Parathyroid adenoma (tissue), 2 donors: ENCODE results near the gene KAT2B.

Experiments
- H2AFZ ChIP-seq: fragments of 300-600 bp; sonication (generic); one replicate; pipeline ENCODE4 v1.7.0; 2017; ENCODE audit warnings: antibody characterized with exemption, mild to moderate bottlenecking
- H3K27ac ChIP-seq: fragments of 300-600 bp; sonication (generic); one replicate; pipeline ENCODE4 v1.7.0; 2017
- H3K27me3 ChIP-seq: fragments of 300-600 bp; sonication (generic); one replicate; pipeline ENCODE4 v1.7.0; 2017; ENCODE audit warnings: low read length; ENCODE audit not compliant: control insufficient read depth, insufficient read depth
- H3K36me3 ChIP-seq: fragments of 300-600 bp; sonication (generic); one replicate; pipeline ENCODE4 v1.7.0; 2017; ENCODE audit warnings: low read length; ENCODE audit not compliant: control insufficient read depth, insufficient read depth
- H3K4me1 ChIP-seq: fragments of 300-600 bp; sonication (generic); one replicate; pipeline ENCODE4 v1.7.0; 2017; ENCODE audit warnings: control low read depth
- H3K4me2 ChIP-seq: fragments of 300-600 bp; sonication (generic); one replicate; pipeline ENCODE4 v1.7.0; 2017; ENCODE audit warnings: low read length
- H3K4me3 ChIP-seq: fragments of 300-600 bp; sonication (generic); one replicate; pipeline ENCODE4 v1.7.0; 2017; ENCODE audit warnings: low read depth, low read length
- H3K79me2 ChIP-seq: fragments of 300-600 bp; sonication (generic); one replicate; pipeline ENCODE4 v1.7.0; 2017; ENCODE audit warnings: control low read depth
- H3K9ac ChIP-seq: fragments of 300-600 bp; sonication (generic); one replicate; pipeline ENCODE4 v1.7.0; 2017; ENCODE audit warnings: mild to moderate bottlenecking
- H3K9me3 ChIP-seq: fragments of 300-600 bp; sonication (generic); one replicate; pipeline ENCODE4 v1.7.0; 2017; ENCODE audit warnings: low read length; ENCODE audit not compliant: control insufficient read depth
- TF ChIP-seq, protein P1 (sequence below): fragments of 300-600 bp; sonication (generic); IDR thresholded peaks from one replicate; pipeline ENCODE4 v1.7.0; 2017; ENCODE audit warnings: antibody characterized with exemption, mild to moderate bottlenecking
- donor health status: primary hyperparathyroidism.

Gene KAT2B

DNA sequence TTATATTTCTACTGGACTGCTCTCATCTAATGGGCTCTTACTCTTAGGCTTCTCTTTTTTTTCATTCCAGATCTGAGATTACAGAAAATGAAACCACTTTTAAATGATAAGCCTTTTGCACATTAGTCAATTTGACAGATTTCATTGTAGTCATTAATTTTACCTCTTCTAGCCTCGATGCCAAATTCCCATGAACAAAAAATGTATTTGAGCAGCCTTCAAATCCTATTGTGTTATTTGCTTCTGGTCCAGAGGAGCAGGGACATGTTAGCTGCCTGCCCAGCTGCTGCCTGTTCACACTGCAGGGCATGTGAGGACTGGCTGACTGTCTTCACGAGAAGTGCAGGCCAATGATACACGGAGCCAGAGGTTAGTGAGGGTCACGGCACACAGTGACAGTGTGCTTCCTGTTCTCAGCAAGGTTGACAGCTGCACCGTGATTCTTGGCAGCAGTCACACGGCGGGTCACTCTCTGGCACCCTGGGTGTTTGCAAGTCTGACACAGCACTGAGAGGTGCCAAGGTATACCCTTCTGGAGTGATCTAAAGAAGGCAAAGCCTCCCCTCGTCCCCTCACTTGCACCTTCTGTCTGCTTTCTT lies 40.8 kb downstream of the KAT2B start:
- H3K9me3 ChIP-seq, result no peaks in the 10 kb centered on the region
- H3K4me2 ChIP-seq, result peak overlapping the region; percentile 31
- peaks cover 13% of the 10 kb centered on the region for H3K4me1 ChIP-seq
- no peak overlapping the region for H3K9ac ChIP-seq
- H3K36me3 ChIP-seq, result no peaks in the 10 kb centered on the region
- no peak overlapping the region for H2AFZ ChIP-seq
- TF ChIP-seq, protein P1, sequence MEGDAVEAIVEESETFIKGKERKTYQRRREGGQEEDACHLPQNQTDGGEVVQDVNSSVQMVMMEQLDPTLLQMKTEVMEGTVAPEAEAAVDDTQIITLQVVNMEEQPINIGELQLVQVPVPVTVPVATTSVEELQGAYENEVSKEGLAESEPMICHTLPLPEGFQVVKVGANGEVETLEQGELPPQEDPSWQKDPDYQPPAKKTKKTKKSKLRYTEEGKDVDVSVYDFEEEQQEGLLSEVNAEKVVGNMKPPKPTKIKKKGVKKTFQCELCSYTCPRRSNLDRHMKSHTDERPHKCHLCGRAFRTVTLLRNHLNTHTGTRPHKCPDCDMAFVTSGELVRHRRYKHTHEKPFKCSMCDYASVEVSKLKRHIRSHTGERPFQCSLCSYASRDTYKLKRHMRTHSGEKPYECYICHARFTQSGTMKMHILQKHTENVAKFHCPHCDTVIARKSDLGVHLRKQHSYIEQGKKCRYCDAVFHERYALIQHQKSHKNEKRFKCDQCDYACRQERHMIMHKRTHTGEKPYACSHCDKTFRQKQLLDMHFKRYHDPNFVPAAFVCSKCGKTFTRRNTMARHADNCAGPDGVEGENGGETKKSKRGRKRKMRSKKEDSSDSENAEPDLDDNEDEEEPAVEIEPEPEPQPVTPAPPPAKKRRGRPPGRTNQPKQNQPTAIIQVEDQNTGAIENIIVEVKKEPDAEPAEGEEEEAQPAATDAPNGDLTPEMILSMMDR, result no peak
- no peaks in the 10 kb centered on the region for H3K27me3 ChIP-seq
- H3K79me2 ChIP-seq, result peaks cover 7% of the 10 kb centered on the region
- peak overlapping the region; percentile 71 for H3K27ac ChIP-seq
- no peak overlapping the region for H3K4me3 ChIP-seq

DNA sequence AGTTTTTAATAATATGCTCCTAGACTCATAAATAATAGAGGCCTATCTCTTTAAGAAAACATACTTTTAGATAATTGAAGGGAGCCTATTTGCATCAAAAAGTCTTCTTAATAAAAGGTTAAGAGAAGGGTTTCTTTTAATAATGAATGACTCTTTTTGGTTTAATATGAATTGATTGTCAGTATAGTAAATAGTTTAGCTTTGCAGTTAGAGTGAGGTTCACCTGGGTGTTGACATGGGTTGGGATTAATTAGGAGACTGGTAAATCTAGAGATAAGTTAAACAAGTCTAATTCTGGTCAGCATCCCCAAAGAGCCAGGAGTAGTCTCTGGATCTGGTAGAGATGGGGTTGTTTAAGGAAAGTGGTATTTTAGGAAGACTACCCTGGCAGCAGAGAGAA lies 43.0 kb downstream of the KAT2B start:
- Histone ChIP-seq H3K4me3 (no peak overlapping the region), H3K27me3 (no peaks in the 10 kb centered on the region), H2AFZ (no peak overlapping the region), H3K4me2 (no peak overlapping the region), H3K36me3 (no peaks in the 10 kb centered on the region), H3K9ac (no peak overlapping the region), H3K9me3 (no peaks in the 10 kb centered on the region), H3K4me1 (peaks cover 13% of the 10 kb centered on the region), H3K27ac (no peak overlapping the region), H3K79me2 (peaks cover 7% of the 10 kb centered on the region)
- TF ChIP-seq, protein P1, result no peak

DNA sequence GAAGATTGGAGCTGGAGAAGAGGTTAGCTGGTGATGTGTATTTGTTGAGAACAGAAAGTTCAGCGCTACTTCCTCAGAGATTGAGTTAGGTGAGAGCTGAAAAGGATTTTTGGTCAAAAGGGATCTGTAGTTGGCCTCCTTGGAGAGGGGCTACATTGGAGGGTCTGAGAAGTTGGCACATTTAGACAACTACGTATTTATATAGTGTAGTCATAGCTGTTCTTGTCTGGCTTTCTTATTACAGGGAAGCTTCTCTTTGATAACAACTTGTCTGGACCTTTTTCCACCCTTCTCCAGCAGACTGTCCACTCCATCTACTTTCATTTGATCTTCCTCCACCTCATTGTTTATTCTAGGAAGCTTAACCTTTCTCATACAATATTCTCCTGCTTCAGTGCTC lies 43.7 kb downstream of the KAT2B start:
- Histone ChIP-seq H3K9ac (no peak overlapping the region), H3K9me3 (no peaks in the 10 kb centered on the region), H3K36me3 (no peaks in the 10 kb centered on the region), H2AFZ (no peak overlapping the region), H3K27me3 (no peaks in the 10 kb centered on the region), H3K27ac (no peak overlapping the region), H3K4me2 (no peak overlapping the region), H3K4me1 (peaks cover 16% of the 10 kb centered on the region), H3K4me3 (no peak overlapping the region), H3K79me2 (peaks cover 9% of the 10 kb centered on the region)
- TF ChIP-seq, protein P1, result no peak

DNA sequence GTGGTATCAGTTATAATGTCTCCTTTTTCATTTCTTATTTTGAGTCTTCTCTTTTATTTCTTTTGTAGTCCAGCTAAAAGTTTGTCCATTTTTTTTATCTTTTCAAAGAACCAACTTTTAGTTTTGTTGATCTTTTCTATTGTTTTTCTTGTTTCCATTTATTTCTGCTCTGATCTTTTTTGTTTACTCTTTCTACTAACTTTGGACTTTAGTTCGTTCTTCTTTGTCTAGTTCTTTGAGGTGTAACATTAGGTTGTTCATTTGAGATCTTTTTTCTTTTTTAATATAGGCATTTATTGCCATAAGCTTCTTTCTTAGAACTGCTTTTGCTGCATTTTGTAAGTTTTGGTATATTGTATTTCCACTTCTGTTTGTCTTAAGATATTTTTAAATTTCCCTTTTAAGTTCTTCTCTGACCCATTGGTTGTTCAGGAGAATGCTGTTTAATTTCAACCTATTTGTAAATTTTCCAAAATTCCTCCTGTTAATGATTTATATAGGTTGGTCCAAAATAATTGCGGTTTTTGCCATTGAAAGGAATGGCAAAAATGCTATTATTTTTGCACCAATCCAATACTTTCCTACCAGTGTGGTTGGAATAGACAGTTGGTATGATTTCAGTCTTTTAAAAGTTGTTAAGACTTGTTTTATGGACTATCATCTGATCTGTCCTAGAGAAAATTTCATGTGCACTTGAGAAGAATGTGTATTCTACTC lies 51.2 kb downstream of the KAT2B start:
- peaks cover 4% of the 10 kb centered on the region for H3K9me3 ChIP-seq
- no peak overlapping the region for H2AFZ ChIP-seq
- TF ChIP-seq, protein P1, result no peak
- H3K36me3 ChIP-seq, result no peaks in the 10 kb centered on the region
- H3K9ac ChIP-seq, result no peak overlapping the region
- peaks cover 18% of the 10 kb centered on the region for H3K79me2 ChIP-seq
- H3K4me1 ChIP-seq, result peaks cover 12% of the 10 kb centered on the region
- no peak overlapping the region for H3K27ac ChIP-seq
- H3K4me2 ChIP-seq, result no peak overlapping the region
- no peaks in the 10 kb centered on the region for H3K27me3 ChIP-seq
- H3K4me3 ChIP-seq, result no peak overlapping the region

DNA sequence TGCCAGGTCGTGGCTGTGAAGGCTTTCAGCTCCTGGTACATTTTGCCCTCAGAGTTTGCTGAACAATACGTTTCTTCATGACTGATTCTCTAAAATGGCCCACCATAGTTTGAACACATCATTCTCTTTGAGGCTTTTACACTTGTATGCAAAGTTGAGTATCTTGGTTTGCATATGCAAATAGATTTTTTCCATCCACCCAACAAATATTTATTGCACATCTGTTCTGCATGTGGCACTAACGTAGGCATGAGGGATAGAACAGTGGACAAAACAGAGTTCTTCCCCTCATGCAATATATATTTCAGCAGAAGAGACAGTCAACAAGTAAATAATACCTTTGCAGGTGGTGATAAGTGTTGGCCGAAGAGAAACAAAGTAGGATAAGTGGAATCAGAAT lies 55.2 kb downstream of the KAT2B start:
- TF ChIP-seq, protein P1, result no peak
- H3K27me3 ChIP-seq, result no peaks in the 10 kb centered on the region
- H2AFZ ChIP-seq, result no peak overlapping the region
- H3K36me3 ChIP-seq, result no peaks in the 10 kb centered on the region
- H3K9ac ChIP-seq, result no peak overlapping the region
- H3K79me2 ChIP-seq, result peaks cover 9% of the 10 kb centered on the region
- no peak overlapping the region for H3K4me3 ChIP-seq
- H3K4me1 ChIP-seq, result peaks cover 20% of the 10 kb centered on the region
- no peak overlapping the region for H3K27ac ChIP-seq
- H3K4me2 ChIP-seq, result no peak overlapping the region
- H3K9me3 ChIP-seq, result no peaks in the 10 kb centered on the region
